ENCODE data around the gene FLVCR1. TPM values are rescaled to one million over a fixed set of nuclear protein-coding genes. Genes with fewer than 3 reads are reported as not detected.

FLVCR1 gene
- total and polyA plus RNA-seq, 9 of the 15 experiments (the other 6 are each of a cell fraction or from before 2014, with no cell fraction given) = 5.2 to 18.0 (median 12.5) TPM

GRCh38 chr1:212899845-212900244, 41.8 kb downstream of the FLVCR1 start:
- WGBS (ENCODE audit: insufficient coverage, low coverage, missing lambda C conversion rate) = 72% methylated on average over 1 of the region's 1 CpG
- Histone ChIP-seq H3K4me2 (ENCODE audit: insufficient read depth, low read length) (no peak overlapping the region), H2AFZ (ENCODE audit: low read depth, low read length) (no peak overlapping the region), H3K9ac (ENCODE audit: insufficient read depth in 1 of 2, low read depth in 2 of 2, low read length in 2 of 2) (no peak overlapping the region), H3K9me3 (replicated peaks; ENCODE audit: control insufficient read depth, insufficient read depth, low read depth, low read length) (peaks cover 4% of the 10 kb centered on the region), H3K27ac (ENCODE audit: extremely low read depth, low read depth, low read length) (no peak overlapping the region), H3K79me2 (ENCODE audit: control insufficient read depth, insufficient read depth, low read length) (no peaks in the 10 kb centered on the region), H3K27me3 (ENCODE audit: control insufficient read depth in 2 of 2, insufficient read depth in 2 of 2, low read length in 2 of 2) (no peaks in the 10 kb centered on the region), H3K4me3 (no peak overlapping the region), H3K4me1 (replicated peaks in 1 of 2; ENCODE audit: control insufficient read depth in 2 of 2, insufficient read depth in 2 of 2, low read length in 2 of 2) (no peaks in the 10 kb centered on the region), H3K9me1 (ENCODE audit: control insufficient read depth, insufficient read depth, low read length) (no peaks in the 10 kb centered on the region), H4K20me1 (replicated peaks; ENCODE audit: control insufficient read depth, insufficient read depth, low read length) (no peaks in the 10 kb centered on the region), H3K36me3 (ENCODE audit: control insufficient read depth, insufficient read depth, low read length) (peaks cover 38% of the 10 kb centered on the region)
- intact Hi-C loops (cut with micrococcal nuclease) (no loop called here), in situ Hi-C loops (cut with MboI) (no loop called here)
- POLR2A ChIA-PET = interaction anchor here (0.6 to 1.3 kb wide), 2 partner anchors 8 to 224 kb away, joined by 3 read pairs; no protein-coding TSS in a partner anchor
- FAIRE-seq = no peak
- ATAC-seq = no peak
- no peak for TF ChIP-seq SETDB1 (IDR thresholded peaks at IDR 0.05; ENCODE audit: low read length)
- TF ChIP-seq KLF6 (CRISPR knock-in tag; IDR thresholded peaks at IDR 0.05; ENCODE audit: borderline replicate concordance) = no peak
- no peak for TF ChIP-seq KHSRP (IDR thresholded peaks at IDR 0.05)
- TF ChIP-seq TCF15 (CRISPR knock-in tag; IDR thresholded peaks at IDR 0.05) = no peak
- TF ChIP-seq, protein P1, sequence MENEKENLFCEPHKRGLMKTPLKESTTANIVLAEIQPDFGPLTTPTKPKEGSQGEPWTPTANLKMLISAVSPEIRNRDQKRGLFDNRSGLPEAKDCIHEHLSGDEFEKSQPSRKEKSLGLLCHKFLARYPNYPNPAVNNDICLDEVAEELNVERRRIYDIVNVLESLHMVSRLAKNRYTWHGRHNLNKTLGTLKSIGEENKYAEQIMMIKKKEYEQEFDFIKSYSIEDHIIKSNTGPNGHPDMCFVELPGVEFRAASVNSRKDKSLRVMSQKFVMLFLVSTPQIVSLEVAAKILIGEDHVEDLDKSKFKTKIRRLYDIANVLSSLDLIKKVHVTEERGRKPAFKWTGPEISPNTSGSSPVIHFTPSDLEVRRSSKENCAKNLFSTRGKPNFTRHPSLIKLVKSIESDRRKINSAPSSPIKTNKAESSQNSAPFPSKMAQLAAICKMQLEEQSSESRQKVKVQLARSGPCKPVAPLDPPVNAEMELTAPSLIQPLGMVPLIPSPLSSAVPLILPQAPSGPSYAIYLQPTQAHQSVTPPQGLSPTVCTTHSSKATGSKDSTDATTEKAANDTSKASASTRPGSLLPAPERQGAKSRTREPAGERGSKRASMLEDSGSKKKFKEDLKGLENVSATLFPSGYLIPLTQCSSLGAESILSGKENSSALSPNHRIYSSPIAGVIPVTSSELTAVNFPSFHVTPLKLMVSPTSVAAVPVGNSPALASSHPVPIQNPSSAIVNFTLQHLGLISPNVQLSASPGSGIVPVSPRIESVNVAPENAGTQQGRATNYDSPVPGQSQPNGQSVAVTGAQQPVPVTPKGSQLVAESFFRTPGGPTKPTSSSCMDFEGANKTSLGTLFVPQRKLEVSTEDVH (IDR thresholded peaks at IDR 0.05; ENCODE audit: low read depth, partially characterized antibody) = no peak
- no peak for TF ChIP-seq RCOR1 (IDR thresholded peaks at IDR 0.05; ENCODE audit: borderline replicate concordance in 1 of 2, low read depth in 2 of 2, low read length in 2 of 2)
- TF ChIP-seq ETS2 (tag; IDR thresholded peaks at IDR 0.05; ENCODE audit: borderline replicate concordance, poor library complexity, severe bottlenecking) = no peak
- no peak for TF ChIP-seq MBD2 (IDR thresholded peaks at IDR 0.05; ENCODE audit: borderline replicate concordance, low read depth)
- TF ChIP-seq ILK (tag; IDR thresholded peaks at IDR 0.05; ENCODE audit: borderline replicate concordance, low read depth) = no peak
- TF ChIP-seq ZNF280A (IDR thresholded peaks at IDR 0.05; ENCODE audit: low read depth, partially characterized antibody) = no peak
- no peak for TF ChIP-seq NR4A1 (CRISPR knock-in tag; IDR thresholded peaks at IDR 0.05)
- TF ChIP-seq NR4A1 (tag; IDR thresholded peaks at IDR 0.05) = no peak
- TF ChIP-seq, protein P2, sequence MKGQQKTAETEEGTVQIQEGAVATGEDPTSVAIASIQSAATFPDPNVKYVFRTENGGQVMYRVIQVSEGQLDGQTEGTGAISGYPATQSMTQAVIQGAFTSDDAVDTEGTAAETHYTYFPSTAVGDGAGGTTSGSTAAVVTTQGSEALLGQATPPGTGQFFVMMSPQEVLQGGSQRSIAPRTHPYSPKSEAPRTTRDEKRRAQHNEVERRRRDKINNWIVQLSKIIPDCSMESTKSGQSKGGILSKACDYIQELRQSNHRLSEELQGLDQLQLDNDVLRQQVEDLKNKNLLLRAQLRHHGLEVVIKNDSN (CRISPR knock-in tag; IDR thresholded peaks at IDR 0.05) = no peak
- no peak for TF ChIP-seq HNRNPH1 (optimal IDR thresholded peaks at IDR 0.05; ENCODE audit: low read depth, low read length)
- TF ChIP-seq CHCHD3 (CRISPR knock-in tag; IDR thresholded peaks at IDR 0.05) = no peak
- no peak for TF ChIP-seq GTF2F1 (IDR thresholded peaks at IDR 0.05; ENCODE audit: low read depth, low read length)
- no peak for TF ChIP-seq BCL6 (CRISPR knock-in tag; IDR thresholded peaks at IDR 0.05)
- CTCF ChIA-PET (ENCODE audit: low intra/inter-chr PET ratio) = no interaction called here
- no peak for DNase-seq (ENCODE audit: extremely low read depth in 1 of 4, low spot score in 3 of 4)
- no TSS peak for BruUV-seq (replicated peaks)
